GM18507 (cell line): Measurements from ENCODE around the gene DCLK1.

Source experiments
- DNase-seq: peaks from one replicate; pipeline ENCODE4 v3.0.0; 2011; ENCODE audit warnings: low read depth; ENCODE audit not compliant: insufficient read length; ENCODE audit errors: extremely low spot score
- FAIRE-seq: peaks from 2 replicates; lab custom pipeline; 2011; peaks lifted over from hg19 to GRCh38; lab: Jason Lieb, UNC

The DCLK1 gene

GRCh38 chr13:36059321-36059720 lies 71.9 kb downstream of the DCLK1 start:
- no peak for FAIRE-seq
- no peak for DNase-seq

- FAIRE-seq (no peak), DNase-seq (no peak)
Measured at GRCh38 chr13:36058116-36058515, 73.1 kb downstream of the DCLK1 start.

- DNase-seq (no peak), FAIRE-seq (no peak)
Measured at GRCh38 chr13:36057547-36057946, 73.6 kb downstream of the DCLK1 start.

GRCh38 chr13:36057041-36057440 lies 74.1 kb downstream of the DCLK1 start:
- DNase-seq: no peak
- no peak for FAIRE-seq

- DNase-seq: no peak
- no peak for FAIRE-seq
Measured at GRCh38 chr13:36055366-36055765, 75.8 kb downstream of the DCLK1 start.

GRCh38 chr13:36054041-36054440 lies 77.1 kb downstream of the DCLK1 start:
- DNase-seq: no peak
- FAIRE-seq: no peak

- FAIRE-seq (no peak), DNase-seq (no peak)
Measured at GRCh38 chr13:36051082-36051481, 80.1 kb downstream of the DCLK1 start.

GRCh38 chr13:36046672-36047071 lies 84.5 kb downstream of the DCLK1 start:
- FAIRE-seq (no peak), DNase-seq (no peak)

- FAIRE-seq: no peak
- no peak for DNase-seq
Measured at GRCh38 chr13:36038785-36039555, 92.2 kb downstream of the DCLK1 start.

- FAIRE-seq (no peak), DNase-seq (no peak)
Measured at GRCh38 chr13:36033035-36033434, 98.1 kb downstream of the DCLK1 start.

GRCh38 chr13:36031490-36031889 lies 99.7 kb downstream of the DCLK1 start:
- DNase-seq: no peak
- no peak for FAIRE-seq

GRCh38 chr13:36030670-36031331 lies 100.4 kb downstream of the DCLK1 start:
- FAIRE-seq (no peak), DNase-seq (no peak)

- no peak for DNase-seq
Measured at GRCh38 chr13:36029166-36029565, 102.0 kb downstream of the DCLK1 start.

GRCh38 chr13:36028359-36029025 lies 102.7 kb downstream of the DCLK1 start:
- no peak for FAIRE-seq

More at GRCh38 chr13:36029166-36029565, 102.0 kb downstream of the DCLK1 start:
- no peak for FAIRE-seq

GRCh38 chr13:36026531-36026930 lies 104.7 kb downstream of the DCLK1 start:
- FAIRE-seq: no peak

More at GRCh38 chr13:36028359-36029025, 102.7 kb downstream of the DCLK1 start:
- DNase-seq: no peak

GRCh38 chr13:36014763-36015162 lies 116.4 kb downstream of the DCLK1 start:
- no peak for DNase-seq
- no peak for FAIRE-seq

More at GRCh38 chr13:36026531-36026930, 104.7 kb downstream of the DCLK1 start:
- DNase-seq: no peak

GRCh38 chr13:36006894-36007675 lies 124.1 kb downstream of the DCLK1 start:
- DNase-seq (no peak), FAIRE-seq (no peak)

GRCh38 chr13:36006347-36006746 lies 124.8 kb downstream of the DCLK1 start:
- DNase-seq: no peak
- FAIRE-seq: no peak

- no peak for DNase-seq
- FAIRE-seq: no peak
Measured at GRCh38 chr13:36001561-36001960, 129.6 kb downstream of the DCLK1 start.

- DNase-seq (no peak), FAIRE-seq (no peak)
Measured at GRCh38 chr13:36000028-36000427, 131.2 kb downstream of the DCLK1 start.
